Measurements from ENCODE around the gene CRYBG1. TPM values are rescaled to one million over a fixed set of nuclear protein-coding genes. Genes with fewer than 3 reads are reported as not detected.
"Not testable (repeated sequence)": the region's sequence is repeated elsewhere in the genome, so short reads cannot be mapped to it uniquely, and the experiment has no call there.

Gene CRYBG1
- polyA plus RNA-seq, 5 donors = 7.8 to 14.1 (median 10.4) TPM

- no peak for DNase-seq
Measured at GRCh38 chr6:106373502-106374239, 13.2 kb downstream of the CRYBG1 start.

DNA sequence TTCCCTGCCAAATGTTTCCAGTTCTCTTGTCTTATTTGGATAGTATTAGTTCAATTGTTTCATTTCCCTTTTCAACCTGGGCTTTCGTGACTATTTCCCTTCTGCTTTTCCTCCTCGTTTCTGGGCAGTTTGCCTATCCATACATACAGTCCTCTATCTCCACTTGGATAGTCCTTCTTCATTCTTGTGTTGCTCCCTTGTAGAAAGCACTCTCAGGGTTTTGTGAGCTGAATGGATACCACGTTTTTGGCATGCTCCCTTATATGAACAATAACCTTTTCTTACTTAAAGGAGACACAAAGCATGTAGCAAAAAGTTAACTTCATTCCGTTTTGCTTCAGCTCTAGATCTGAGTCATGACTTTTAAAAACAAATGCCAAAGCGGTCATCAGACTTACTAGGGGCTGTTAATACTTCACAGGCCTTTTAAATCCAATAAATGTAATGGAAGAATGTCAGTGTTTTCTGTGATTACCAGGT is 16.6 kb downstream of the CRYBG1 start:
- DNase-seq = no peak

DNA sequence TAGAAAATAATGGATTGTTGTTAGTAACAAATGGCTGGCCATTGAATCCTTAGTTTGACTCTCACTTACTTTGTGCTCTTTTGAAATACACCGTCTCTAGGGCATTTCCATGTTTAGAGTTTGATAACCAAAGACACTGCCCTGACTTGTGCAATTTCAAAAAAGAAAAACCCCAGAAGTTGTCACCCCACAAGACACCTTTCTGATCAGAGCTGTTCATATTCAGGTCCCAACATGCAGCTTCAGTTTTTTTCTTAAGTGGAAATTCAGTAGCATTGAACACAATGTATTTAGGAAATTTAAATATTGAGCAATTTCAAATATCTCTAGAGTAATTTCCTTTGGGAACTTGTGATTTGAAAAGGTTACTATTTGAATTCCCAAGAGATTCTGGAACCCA is 19.4 kb downstream of the CRYBG1 start:
- no peak for DNase-seq

DNA sequence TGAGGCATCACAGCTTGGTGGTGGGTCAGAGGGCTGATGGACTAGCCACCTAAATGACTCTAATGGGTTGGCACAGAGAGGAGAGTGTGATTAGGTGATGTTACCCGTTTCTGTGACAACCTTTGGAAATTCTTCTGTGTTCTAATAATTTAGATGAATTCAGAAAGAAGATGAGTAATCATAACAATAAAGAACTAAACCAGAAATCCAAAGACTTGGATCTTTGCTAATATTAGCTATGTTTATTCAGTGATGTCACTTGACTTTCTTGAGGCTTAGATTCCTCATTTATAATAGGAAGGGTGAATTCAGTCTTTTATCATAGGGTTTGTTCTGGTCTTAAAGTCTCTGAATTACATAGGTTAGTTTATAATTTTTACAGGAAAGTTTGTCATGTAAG is 19.9 kb downstream of the CRYBG1 start:
- no peak for DNase-seq

- DNase-seq = no peak
Measured at GRCh38 chr6:106381223-106381622, 20.7 kb downstream of the CRYBG1 start.

DNA sequence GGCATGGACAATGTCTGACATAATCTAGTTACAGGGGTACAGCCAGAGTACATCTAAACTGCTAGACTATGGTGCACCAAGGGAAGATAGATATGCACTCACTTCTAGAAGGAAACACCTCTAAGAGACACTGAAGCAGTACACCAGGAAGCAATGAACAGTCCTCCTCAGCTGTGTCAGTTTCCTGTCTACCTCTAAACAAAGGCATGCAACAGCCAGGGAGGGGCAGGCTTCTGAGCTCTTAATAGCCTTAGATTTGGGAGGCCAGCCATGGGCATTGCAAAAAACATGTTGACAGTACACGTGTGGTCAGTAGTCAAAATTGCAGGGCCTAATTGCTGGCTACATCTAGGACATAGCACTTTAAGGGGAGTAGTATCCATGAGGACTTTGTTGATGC is 21.4 kb downstream of the CRYBG1 start:
- DNase-seq = no peak

DNA sequence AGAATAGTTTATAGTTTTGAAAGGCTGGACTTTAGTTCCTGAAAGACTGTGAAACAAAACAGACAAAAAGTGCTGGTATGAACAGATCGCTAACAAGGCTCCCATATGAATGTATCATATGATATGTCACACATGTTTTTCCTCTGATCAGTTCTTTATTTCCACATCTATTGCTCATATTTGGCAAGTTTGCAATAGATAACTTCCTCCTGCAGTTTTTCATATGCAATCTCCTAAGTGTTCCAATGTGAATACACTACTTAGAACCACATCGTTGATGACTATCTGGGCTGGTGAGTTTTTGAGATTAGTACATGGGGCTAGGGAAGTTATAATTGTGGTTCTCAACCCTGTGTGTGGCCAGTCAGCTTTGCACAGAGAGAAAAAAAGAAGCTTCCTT is 23.1 kb downstream of the CRYBG1 start:
- peak; percentile 35 to 47 for DNase-seq

DNA sequence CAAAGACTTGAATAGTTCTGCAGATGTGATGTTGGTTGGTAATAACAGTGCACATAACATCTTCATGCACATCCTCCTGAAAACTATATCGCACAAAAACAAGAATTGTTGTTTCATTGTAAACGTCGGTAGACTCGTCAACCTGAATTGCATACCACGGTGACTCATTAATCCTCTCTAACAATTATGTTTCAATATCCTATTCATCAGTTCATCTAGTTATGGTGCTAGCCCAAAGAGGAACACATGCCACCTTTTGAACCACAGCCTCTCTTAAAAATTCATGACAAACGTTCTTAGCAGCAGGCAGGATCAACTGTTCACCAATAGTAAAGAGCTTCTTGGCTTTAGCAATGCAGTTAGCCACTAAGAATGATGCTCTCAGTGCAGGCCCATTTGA is 25.0 kb downstream of the CRYBG1 start:
- DNase-seq = no peak

DNA sequence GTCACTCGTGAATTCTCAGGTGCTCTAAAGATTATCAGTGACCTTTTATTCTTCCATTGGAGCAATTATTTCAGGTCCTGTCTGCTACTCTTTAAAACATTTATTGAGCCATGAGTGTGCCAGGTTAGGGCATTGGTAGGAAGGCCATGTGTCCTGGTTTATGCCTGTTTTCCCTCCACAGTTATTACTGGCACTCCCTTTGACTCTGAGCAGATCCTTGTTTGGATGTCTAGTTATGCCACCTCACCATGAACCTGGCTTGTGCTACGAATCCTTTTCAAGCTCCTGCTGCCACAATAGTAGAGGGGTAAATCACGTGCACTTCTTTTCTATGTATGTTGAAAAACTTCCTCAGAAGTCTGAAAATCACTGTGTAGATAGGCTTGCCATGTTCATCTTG is 27.4 kb downstream of the CRYBG1 start:
- DNase-seq = no peak

DNA sequence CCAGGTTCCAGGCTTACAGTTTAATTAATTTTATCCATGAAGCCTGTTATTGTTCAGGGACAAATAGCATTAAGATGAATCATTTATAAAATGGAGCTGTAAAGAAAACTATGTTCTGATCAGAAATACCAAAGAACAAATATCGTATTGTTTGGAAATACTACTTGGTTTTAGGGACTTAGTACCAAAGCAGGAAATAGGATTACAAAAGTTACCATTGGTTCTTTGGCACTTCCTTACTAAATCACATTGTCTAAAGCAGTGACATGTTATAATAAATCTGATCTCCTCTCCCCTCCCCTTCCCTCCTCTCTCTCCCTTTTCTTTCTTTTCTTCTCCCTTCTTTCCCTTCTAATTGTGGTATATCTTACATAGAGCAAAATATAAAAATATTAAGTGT is 29.6 kb downstream of the CRYBG1 start:
- DNase-seq = no peak

- no peak for DNase-seq
Measured at GRCh38 chr6:106396426-106397220, 36.1 kb downstream of the CRYBG1 start.

- no peak for DNase-seq
Measured at GRCh38 chr6:106397431-106397830, 36.9 kb downstream of the CRYBG1 start.

- DNase-seq = no peak
Measured at GRCh38 chr6:106398621-106399020, 38.1 kb downstream of the CRYBG1 start.

GRCh38 chr6:106405044-106405443 is 44.5 kb downstream of the CRYBG1 start:
- not testable (repeated sequence) for DNase-seq

- DNase-seq = no peak
Measured at GRCh38 chr6:106411056-106411455, 50.5 kb downstream of the CRYBG1 start.

- DNase-seq = no peak
Measured at GRCh38 chr6:106411643-106412200, 51.2 kb downstream of the CRYBG1 start.

GRCh38 chr6:106413016-106413415 is 52.5 kb downstream of the CRYBG1 start:
- DNase-seq = no peak

DNA sequence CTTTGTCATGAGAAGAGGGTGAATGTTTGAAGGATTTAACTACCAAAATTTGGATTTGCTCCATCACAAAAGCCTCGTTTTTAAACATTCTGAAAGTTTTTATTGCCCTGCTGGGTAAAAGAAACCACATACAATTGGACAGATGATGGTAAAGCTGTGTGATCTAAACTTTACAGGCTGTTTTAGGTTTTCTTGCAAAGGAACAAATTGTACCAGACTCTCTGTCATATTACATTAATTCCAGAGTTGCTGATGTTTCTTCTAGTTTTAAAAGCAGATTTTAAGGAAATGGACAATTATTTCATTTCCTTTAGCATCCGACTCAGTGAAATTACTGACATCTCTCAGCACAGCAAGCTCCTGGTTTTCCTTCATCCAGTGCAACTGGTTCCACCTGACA is 53.2 kb downstream of the CRYBG1 start:
- no peak for DNase-seq

- DNase-seq = no peak
Measured at GRCh38 chr6:106415921-106416320, 55.4 kb downstream of the CRYBG1 start.

- no peak for DNase-seq
Measured at GRCh38 chr6:106417572-106418147, 57.1 kb downstream of the CRYBG1 start.

GRCh38 chr6:106419900-106420613 is 59.5 kb downstream of the CRYBG1 start:
- no peak for DNase-seq

GRCh38 chr6:106421496-106421895 is 61.0 kb downstream of the CRYBG1 start:
- no peak for DNase-seq
